DOHH2 (cell line): ENCODE data around the gene PASK.

ENCODE experiments used
- H3F3A ChIP-seq: fragments of 200-600 bp; sonication (generic), shearing (Covaris generic); 2 replicates; pipeline ENCODE4 v1.6.0; 2016; ENCODE audit warnings: antibody characterized with exemption, mild to moderate bottlenecking; ENCODE audit not compliant: control insufficient read depth, insufficient read depth
- H3K27ac ChIP-seq: fragments of 200-600 bp; sonication (generic); 2 replicates; pipeline ENCODE4 v1.5.1; 2014; ENCODE audit warnings: low read depth, mild to moderate bottlenecking, low read length, moderate library complexity
- H3K27me3 ChIP-seq: fragments of 200-600 bp; sonication (generic); 2 replicates; pipeline ENCODE4 v1.6.1; 2014; ENCODE audit warnings: mild to moderate bottlenecking, low read length, mixed read lengths; ENCODE audit not compliant: control insufficient read depth
- H3K36me3 ChIP-seq: fragments of 200-600 bp; sonication (generic); 2 replicates; pipeline ENCODE4 v1.6.1; 2014; ENCODE audit warnings: mild to moderate bottlenecking, low read length, moderate library complexity, mixed read lengths; ENCODE audit not compliant: control insufficient read depth
- H3K4me1 ChIP-seq: fragments of 200-600 bp; sonication (generic); 2 replicates; pipeline ENCODE4 v1.6.1; 2014; ENCODE audit warnings: mild to moderate bottlenecking, low read length, mixed read lengths; ENCODE audit not compliant: control insufficient read depth
- H3K4me2 ChIP-seq: fragments of 200-600 bp; sonication (generic); 2 replicates; pipeline ENCODE4 v1.6.0; 2014; ENCODE audit warnings: mild to moderate bottlenecking, low read length, moderate library complexity
- H3K4me3 ChIP-seq: fragments of 200-600 bp; sonication (generic); 2 replicates; pipeline ENCODE4 v1.5.1; 2014; ENCODE audit warnings: mild to moderate bottlenecking, low read length, mixed read lengths
- H3K79me2 ChIP-seq: fragments of 200-600 bp; sonication (generic); 2 replicates; pipeline ENCODE4 v1.6.1; 2014; ENCODE audit warnings: mild to moderate bottlenecking, low read length, mixed read lengths; ENCODE audit not compliant: control insufficient read depth
- H3K9me2 ChIP-seq: fragments of 200-600 bp; sonication (generic); replicated peaks from 2 replicates; pipeline ENCODE4 v1.6.1; 2014; ENCODE audit warnings: mild to moderate bottlenecking, low read length, mixed read lengths; ENCODE audit not compliant: control insufficient read depth
- H3K9me3 ChIP-seq: fragments of 200-600 bp; sonication (generic); 2 replicates; pipeline ENCODE4 v1.6.1; 2014; ENCODE audit warnings: antibody characterized with exemption, low read length, mixed read lengths; ENCODE audit not compliant: control insufficient read depth, insufficient read depth
- H4K20me1 ChIP-seq: fragments of 200-600 bp; sonication (generic); 2 replicates; pipeline ENCODE4 v1.6.0; 2014; ENCODE audit warnings: low read depth, mild to moderate bottlenecking, antibody characterized with exemption, low read length, moderate library complexity; ENCODE audit not compliant: control insufficient read depth, insufficient read depth
- EZH2phosphoT487 ChIP-seq: fragments of 200-600 bp; sonication (generic); IDR thresholded peaks from 2 replicates; pipeline ENCODE4 v1.6.1; 2017; ENCODE audit warnings: borderline replicate concordance, mild to moderate bottlenecking, antibody characterized with exemption, low read length, moderate library complexity, mixed read lengths
- TF ChIP-seq, protein P1 (sequence below): fragments of 200-600 bp; sonication (generic); IDR thresholded peaks from one replicate; pipeline ENCODE4 v1.5.1; 2014; ENCODE audit warnings: antibody characterized with exemption, mild to moderate bottlenecking, low read depth, low read length; ENCODE audit not compliant: poor library complexity, severe bottlenecking

Gene PASK

DNA sequence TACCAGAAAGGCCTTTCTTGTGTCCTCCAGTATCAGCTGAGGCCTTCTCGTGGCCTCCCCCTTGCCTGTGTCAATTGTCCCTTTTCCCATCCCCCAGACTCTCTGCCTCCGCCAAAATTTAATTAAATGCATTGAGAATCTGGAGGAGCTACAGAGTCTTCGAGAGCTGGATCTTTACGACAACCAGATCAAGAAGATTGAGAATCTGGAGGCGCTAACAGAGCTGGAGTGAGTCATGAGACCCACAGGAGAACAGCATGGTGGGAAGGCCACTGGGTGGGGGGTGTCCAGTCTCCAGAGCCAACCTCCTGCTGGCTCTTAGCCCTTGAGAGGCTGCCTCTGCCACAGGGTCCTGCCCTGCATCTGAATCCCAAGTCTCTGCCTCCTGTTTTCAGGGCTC, 9.8 kb upstream of the PASK start:
- H3K27me3 ChIP-seq: no peaks in the 10 kb centered on the region
- no peak overlapping the region for H3K4me2 ChIP-seq
- H3K4me1 ChIP-seq: no peaks in the 10 kb centered on the region
- H3K9me2 ChIP-seq: no peaks in the 10 kb centered on the region
- no peaks in the 10 kb centered on the region for H3F3A ChIP-seq
- TF ChIP-seq, protein P1, sequence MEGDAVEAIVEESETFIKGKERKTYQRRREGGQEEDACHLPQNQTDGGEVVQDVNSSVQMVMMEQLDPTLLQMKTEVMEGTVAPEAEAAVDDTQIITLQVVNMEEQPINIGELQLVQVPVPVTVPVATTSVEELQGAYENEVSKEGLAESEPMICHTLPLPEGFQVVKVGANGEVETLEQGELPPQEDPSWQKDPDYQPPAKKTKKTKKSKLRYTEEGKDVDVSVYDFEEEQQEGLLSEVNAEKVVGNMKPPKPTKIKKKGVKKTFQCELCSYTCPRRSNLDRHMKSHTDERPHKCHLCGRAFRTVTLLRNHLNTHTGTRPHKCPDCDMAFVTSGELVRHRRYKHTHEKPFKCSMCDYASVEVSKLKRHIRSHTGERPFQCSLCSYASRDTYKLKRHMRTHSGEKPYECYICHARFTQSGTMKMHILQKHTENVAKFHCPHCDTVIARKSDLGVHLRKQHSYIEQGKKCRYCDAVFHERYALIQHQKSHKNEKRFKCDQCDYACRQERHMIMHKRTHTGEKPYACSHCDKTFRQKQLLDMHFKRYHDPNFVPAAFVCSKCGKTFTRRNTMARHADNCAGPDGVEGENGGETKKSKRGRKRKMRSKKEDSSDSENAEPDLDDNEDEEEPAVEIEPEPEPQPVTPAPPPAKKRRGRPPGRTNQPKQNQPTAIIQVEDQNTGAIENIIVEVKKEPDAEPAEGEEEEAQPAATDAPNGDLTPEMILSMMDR: no peak
- no peak for TF ChIP-seq EZH2phosphoT487
- H3K9me3 ChIP-seq: no peaks in the 10 kb centered on the region
- H4K20me1 ChIP-seq: no peaks in the 10 kb centered on the region
- peaks cover 70% of the 10 kb centered on the region for H3K36me3 ChIP-seq
- no peaks in the 10 kb centered on the region for H3K79me2 ChIP-seq
- no peak overlapping the region for H3K27ac ChIP-seq
- H3K4me3 ChIP-seq: no peak overlapping the region

GRCh38 chr2:241158546-241158900, 9.3 kb upstream of the PASK start:
- no peaks in the 10 kb centered on the region for H3K4me1 ChIP-seq
- H3K36me3 ChIP-seq: peaks cover 67% of the 10 kb centered on the region
- no peaks in the 10 kb centered on the region for H3K27me3 ChIP-seq
- H4K20me1 ChIP-seq: no peaks in the 10 kb centered on the region
- no peak overlapping the region for H3K4me3 ChIP-seq
- H3K4me2 ChIP-seq: no peak overlapping the region
- no peaks in the 10 kb centered on the region for H3K9me2 ChIP-seq
- peaks cover 1% of the 10 kb centered on the region; the same call in 1 of the 2 replicates for H3K79me2 ChIP-seq
- no peaks in the 10 kb centered on the region for H3K9me3 ChIP-seq
- TF ChIP-seq EZH2phosphoT487: no peak
- TF ChIP-seq, protein P1: no peak
- H3K27ac ChIP-seq: no peak overlapping the region
- H3F3A ChIP-seq: no peaks in the 10 kb centered on the region

- Histone ChIP-seq H3K4me2 (no peak overlapping the region), H3K9me3 (no peaks in the 10 kb centered on the region), H3K36me3 (peaks cover 67% of the 10 kb centered on the region), H3K9me2 (no peaks in the 10 kb centered on the region), H3K27me3 (no peaks in the 10 kb centered on the region), H3K4me1 (no peaks in the 10 kb centered on the region), H3K4me3 (no peak overlapping the region), H3F3A (no peaks in the 10 kb centered on the region), H3K27ac (no peak overlapping the region), H3K79me2 (peaks cover 6% of the 10 kb centered on the region), H4K20me1 (no peaks in the 10 kb centered on the region)
- TF ChIP-seq, protein P1: no peak
- TF ChIP-seq EZH2phosphoT487: no peak
Observed at GRCh38 chr2:241157841-241158545, 8.7 kb upstream of the PASK start.
